GM18505 (cell line): Measurements from ENCODE around the gene HCFC1R1.

ENCODE experiments used
- ATAC-seq: cut with Tn5 transposase; IDR thresholded peaks from one replicate; pipeline ENCODE4 v1.9.1; 2021; ENCODE audit not compliant: unreplicated experiment
- POLR2A ChIP-seq: IDR thresholded peaks from 4 replicates; pipeline ENCODE4 v1.6.1; 2011; ENCODE audit warnings: borderline replicate concordance; ENCODE audit not compliant: insufficient read depth, insufficient read length; ENCODE audit errors: extremely low read depth

The HCFC1R1 gene

GRCh38 chr16:2991566-2992261, 32.0 kb downstream of the HCFC1R1 start:
- no peak for ATAC-seq
- TF ChIP-seq POLR2A, result no peak

- no peak for TF ChIP-seq POLR2A
- no peak for ATAC-seq
Observed at GRCh38 chr16:2990891-2991290, 32.9 kb downstream of the HCFC1R1 start.

- no peak for ATAC-seq
- TF ChIP-seq POLR2A, result no peak
Observed at GRCh38 chr16:2988590-2989099, 35.1 kb downstream of the HCFC1R1 start.

GRCh38 chr16:2987833-2988232, 35.9 kb downstream of the HCFC1R1 start:
- no peak for ATAC-seq
- no peak for TF ChIP-seq POLR2A

GRCh38 chr16:2987286-2987685, 36.5 kb downstream of the HCFC1R1 start:
- no peak for TF ChIP-seq POLR2A
- no peak for ATAC-seq

- no peak for ATAC-seq
- no peak for TF ChIP-seq POLR2A
Observed at GRCh38 chr16:2986623-2987188, 37.0 kb downstream of the HCFC1R1 start.

GRCh38 chr16:2985893-2986355, 37.8 kb downstream of the HCFC1R1 start:
- TF ChIP-seq POLR2A, result no peak
- ATAC-seq, result no peak

- TF ChIP-seq POLR2A, result no peak
- no peak for ATAC-seq
Observed at GRCh38 chr16:2985462-2985861, 38.3 kb downstream of the HCFC1R1 start.

GRCh38 chr16:2983706-2984136, 40.0 kb downstream of the HCFC1R1 start:
- TF ChIP-seq POLR2A, result no peak
- no peak for ATAC-seq

GRCh38 chr16:2982402-2982801, 41.3 kb downstream of the HCFC1R1 start:
- ATAC-seq, result no peak
- no peak for TF ChIP-seq POLR2A

GRCh38 chr16:2981899-2982250, 41.9 kb downstream of the HCFC1R1 start:
- ATAC-seq, result no peak
- TF ChIP-seq POLR2A, result no peak

- no peak for TF ChIP-seq POLR2A
- ATAC-seq, result no peak
Observed at GRCh38 chr16:2981177-2981898, 42.4 kb downstream of the HCFC1R1 start.

GRCh38 chr16:2980227-2981176, 43.2 kb downstream of the HCFC1R1 start, which contains the start of gene PKMYT1:
PKMYT1 (minus strand) TSS chr16:2980446; CDS start chr16:2979657, 789 bp downstream.
- peak; percentile 62 for ATAC-seq
- peak; percentile 95 for TF ChIP-seq POLR2A

- TF ChIP-seq POLR2A, result no peak
- no peak for ATAC-seq
Observed at GRCh38 chr16:2979669-2980226, 44.0 kb downstream of the HCFC1R1 start.
